ENCODE data around the gene SH2D3A.
"Not testable (repeated sequence)": the region's sequence is repeated elsewhere in the genome, so short reads cannot be mapped to it uniquely, and the experiment has no call there.

SH2D3A gene

GRCh38 chr19:6761053-6761676, 6.1 kb downstream of the SH2D3A start:
- DNase-seq (ENCODE audit: low read depth in 2 of 2): no peak

- DNase-seq (ENCODE audit: low read depth in 2 of 2): no peak
Measured at GRCh38 chr19:6760606-6761005, 6.6 kb downstream of the SH2D3A start.

- DNase-seq (ENCODE audit: low read depth in 2 of 2): no peak
Measured at GRCh38 chr19:6754653-6755463, 12.4 kb downstream of the SH2D3A start.

DNA sequence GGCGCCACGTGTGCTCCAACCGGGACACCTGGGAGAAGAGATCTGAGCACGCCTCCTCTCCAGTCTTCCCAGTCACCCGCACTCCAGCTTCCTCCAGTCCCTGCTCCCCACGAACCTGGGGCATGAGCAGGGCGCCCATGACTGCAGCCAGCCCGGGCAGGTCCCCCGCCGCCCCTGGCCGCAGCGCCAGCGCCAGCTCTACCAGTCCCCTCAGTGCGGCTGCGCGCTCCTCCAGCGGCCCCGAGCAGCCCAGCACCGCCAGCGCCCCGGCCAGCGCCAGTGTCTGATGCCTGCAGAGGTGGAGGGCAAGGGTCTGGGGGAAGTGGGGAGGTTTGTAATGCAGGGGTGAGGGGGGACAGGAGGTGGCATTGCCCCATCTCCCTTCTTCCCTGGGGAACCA, 13.1 kb downstream of the SH2D3A start:
- DNase-seq (ENCODE audit: low read depth in 2 of 2): no peak

DNA sequence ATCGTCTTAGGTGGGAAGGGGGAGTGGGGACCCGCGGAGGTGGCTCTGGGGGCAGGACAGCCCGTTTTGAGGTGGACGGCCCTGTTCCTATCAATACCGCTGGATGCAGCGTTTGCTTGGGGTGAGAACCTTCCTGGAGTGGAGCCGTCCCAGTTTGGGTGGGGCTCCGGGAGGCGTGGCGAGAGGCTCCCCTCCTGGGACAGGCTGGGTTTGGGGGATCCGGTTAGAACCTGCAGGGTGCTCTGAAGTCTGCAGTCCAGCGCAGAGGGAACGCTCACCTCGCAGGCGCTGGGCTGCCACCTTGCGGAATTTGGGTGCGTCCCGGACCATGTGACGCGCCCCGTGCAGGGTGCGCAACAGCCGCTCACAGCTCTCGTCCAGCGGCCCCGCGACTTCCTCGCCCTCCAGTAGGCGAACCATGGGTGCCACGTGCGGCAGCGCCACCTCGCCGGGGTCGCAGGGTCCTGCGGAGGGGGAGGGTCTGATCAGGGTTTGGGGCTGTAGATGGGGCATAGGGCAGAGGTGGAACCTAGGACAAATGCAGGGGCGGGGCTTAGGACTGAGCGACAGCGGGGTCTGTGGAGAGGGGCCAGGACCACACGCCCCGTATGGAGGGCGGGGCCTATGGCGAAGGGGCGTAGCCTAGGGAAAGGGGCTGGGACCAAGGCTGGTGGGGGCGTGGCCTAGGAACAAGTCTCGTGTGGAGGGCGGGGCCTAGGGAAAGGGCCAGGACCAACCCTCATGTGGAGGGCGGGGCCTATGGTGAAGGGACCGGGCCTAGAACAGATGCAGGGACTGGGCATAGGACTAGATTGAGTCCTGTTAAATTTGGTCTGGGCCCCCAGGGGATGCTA, 13.8 kb downstream of the SH2D3A start:
- DNase-seq (ENCODE audit: low read depth in 2 of 2): peak; percentile 50 to 55

DNA sequence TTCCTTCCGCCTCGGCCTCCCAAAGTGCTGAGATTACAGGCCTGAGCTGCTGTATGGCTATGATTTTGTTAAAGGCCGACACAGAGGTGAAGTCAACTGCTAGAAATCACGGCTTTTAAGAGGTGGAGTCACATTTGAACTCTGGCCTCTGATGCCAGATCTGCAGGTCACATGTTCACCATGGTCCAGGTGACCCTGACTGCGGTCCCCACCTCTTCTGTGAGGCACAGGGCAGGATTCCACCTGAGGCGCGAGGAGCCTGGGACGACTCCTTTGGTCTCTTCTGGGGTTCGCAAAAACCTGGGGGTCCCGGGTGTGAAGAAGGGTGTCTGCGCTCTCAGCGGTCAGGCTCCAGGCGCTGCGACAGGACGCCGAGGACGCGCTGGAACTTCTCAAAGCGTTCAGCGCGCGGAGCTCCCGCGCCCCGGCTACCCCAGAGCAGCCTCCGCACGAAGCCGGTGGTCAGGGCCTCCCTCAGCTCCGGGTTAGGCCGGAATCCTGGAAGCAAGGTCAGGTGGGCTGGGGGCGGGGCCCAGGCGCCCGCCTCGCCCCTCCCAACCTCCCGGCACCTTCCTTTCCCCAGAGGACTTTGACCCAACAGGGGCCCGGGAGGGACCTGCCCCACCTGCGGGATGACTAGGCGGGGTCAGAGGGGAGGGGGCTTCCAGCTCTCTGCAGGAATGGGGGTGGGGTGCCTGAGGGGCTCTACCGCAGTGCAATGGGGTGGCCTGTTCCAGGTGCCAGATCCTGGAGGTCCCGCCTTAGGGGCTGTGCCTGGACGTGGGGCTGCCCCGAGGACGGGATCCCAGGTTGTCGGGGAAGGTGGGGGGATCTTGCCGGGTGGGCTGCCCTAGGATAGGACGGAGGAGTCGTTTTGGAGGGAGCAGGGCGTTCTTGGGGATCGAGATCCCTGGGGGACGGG, 14.7 kb downstream of the SH2D3A start:
- no peak for DNase-seq (ENCODE audit: low read depth in 2 of 2)

GRCh38 chr19:6751189-6751588, 16.0 kb downstream of the SH2D3A start:
- no peak for DNase-seq (ENCODE audit: low read depth in 2 of 2)

DNA sequence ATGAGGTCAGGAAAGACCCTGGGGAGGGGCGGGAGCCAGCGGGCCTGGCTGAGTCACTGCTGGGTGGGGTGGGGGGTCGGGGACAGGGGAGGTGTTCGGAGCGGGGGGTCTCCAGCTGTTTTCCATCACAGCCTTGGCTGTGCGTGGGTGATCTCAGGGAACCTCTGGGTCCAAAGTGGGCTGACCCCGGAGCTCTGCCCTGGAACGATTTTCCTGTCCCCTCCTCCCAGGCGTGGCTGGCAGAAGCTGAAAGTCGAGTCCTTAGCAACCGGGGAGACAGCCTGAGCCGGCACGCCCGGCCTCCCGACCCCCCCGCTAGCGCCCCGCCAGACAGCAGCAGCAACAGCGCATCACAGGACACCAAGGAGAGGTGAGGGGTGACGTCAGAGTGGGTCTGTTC, 17.2 kb downstream of the SH2D3A start:
- no peak for DNase-seq (ENCODE audit: low read depth in 2 of 2)

DNA sequence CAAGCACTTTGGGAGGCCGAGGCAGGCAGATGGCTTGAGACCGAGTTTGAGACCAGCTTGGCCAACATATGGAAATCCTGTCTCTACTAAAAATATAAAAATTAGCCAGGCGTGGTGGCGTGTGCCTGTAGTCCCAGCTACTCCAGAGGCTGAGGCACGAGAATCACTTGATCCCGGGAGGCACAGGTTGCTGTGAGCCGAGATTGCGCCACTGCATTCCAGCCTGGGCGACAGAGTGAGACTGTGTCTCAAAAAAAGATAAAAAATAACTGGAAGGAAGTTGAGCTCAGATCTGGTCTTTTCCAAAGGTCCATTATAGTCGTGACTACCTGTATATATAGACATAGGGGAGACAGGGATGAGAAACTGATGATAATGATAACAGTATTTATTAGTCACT, 18.7 kb downstream of the SH2D3A start:
- not testable (repeated sequence) for DNase-seq (ENCODE audit: low read depth in 2 of 2)

DNA sequence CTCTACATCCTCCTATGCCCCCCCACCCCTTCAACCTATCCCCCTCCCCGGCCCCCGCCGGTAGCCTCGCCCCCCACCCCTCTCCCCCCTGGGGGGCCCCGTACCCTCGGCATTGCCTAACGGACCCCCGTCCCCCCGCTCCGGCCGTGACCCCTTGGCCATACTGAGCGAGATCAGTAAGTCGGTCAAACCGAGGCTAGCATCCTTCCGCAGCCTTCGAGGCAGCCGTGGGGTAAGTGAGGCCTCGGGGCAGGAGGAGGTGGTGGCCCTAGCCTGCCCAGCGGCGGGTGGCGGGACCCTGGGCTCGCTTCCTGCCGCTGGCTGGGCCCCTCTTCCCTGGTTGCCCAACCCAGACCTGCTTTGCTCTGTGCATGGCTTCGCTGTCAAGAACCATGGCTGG, 21.3 kb downstream of the SH2D3A start:
- no peak for DNase-seq (ENCODE audit: low read depth in 2 of 2)

DNA sequence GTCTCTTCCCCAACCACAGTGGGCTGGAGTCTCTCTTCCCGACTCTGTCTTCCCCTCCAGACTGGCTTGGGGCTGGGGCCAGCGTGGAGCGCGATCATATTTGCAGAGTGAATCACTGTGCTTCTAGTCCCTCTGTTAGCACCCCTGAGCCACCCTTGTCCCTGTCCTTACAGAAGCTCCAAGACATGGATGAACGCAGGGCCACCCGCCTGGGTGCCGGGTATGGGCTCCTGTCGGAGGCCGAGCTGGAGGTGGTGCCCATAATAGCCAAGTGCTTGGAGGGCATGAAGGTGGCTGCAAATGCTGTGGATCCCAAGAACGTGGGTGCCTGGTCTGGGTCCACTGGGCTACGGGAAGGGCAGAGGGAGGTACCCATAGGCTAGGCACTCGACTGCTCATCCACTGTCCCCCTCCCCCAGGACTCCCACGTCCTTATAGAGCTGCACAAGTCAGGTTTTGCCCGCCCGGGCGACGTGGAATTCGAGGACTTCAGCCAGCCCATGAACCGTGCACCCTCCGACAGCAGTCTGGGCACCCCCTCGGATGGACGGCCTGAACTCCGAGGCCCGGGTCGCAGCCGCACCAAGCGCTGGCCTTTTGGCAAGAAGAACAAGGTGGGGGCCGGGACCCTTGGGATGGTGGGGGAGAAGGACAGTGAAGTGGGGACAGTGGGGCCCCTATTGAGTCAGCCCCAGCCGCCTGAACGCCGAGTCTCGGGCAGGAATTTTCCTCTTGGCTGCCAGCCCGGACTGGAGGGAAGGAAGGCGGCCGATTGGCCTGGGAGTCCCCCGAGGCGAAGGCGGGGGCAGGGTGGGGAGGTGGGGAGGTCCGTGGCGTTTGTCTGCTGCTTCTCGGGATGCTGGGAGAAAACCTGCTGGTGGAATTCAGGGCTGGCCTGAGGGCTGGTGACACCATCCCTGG, 22.6 kb downstream of the SH2D3A start:
- no peak for DNase-seq (ENCODE audit: low read depth in 2 of 2)

DNA sequence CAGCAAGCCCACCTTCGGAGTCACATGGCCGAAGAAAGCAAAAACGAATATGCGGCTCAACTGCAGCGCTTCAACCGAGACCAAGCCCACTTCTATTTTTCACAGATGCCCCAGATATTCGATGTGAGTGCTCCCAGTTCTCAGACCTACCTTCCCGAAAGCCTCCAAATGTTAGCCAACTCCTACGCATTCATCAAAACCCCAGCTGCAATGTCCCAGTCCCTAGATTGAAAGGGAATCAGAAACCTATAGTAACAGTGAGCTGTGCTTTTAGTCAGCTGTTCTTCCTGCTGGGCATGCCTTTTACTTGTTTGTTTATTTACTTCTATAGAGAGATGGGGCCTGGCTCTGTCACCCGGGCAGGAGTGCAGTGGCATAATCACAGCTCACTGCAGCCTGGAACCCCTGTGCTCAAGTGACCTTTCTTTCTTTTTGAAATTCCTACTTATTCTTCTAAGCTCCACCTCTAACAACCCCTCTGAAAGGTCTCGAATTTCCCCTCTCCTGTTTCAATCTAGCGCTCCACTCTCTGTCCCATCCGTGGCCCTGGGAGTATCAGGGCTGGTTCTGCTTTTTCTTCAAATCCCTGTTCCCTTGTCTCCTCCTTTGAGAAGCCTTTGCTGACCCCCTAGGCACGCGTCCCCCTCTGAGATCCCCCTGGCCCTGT, 23.4 kb downstream of the SH2D3A start:
- no peak for DNase-seq (ENCODE audit: low read depth in 2 of 2)

DNA sequence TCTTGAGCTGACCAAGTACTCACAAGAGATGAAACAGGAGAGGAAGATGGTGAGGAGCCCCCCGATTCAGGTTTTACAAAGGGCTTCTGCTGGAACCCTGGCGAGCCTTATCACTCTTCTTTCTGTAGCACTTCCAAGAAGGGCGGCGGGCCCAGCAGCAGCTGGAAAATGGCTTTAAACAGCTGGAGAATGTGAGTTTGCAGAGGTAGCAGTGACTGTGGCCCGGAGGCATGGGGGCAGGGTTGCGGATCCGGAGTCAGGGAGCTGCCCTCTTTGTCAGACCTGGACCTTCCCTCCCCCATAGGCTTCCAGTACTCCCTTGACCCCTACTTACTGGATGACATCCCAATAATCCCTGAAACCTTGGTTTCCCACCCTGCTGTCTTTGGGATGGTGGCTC, 24.2 kb downstream of the SH2D3A start:
- DNase-seq (ENCODE audit: low read depth in 2 of 2): no peak

DNA sequence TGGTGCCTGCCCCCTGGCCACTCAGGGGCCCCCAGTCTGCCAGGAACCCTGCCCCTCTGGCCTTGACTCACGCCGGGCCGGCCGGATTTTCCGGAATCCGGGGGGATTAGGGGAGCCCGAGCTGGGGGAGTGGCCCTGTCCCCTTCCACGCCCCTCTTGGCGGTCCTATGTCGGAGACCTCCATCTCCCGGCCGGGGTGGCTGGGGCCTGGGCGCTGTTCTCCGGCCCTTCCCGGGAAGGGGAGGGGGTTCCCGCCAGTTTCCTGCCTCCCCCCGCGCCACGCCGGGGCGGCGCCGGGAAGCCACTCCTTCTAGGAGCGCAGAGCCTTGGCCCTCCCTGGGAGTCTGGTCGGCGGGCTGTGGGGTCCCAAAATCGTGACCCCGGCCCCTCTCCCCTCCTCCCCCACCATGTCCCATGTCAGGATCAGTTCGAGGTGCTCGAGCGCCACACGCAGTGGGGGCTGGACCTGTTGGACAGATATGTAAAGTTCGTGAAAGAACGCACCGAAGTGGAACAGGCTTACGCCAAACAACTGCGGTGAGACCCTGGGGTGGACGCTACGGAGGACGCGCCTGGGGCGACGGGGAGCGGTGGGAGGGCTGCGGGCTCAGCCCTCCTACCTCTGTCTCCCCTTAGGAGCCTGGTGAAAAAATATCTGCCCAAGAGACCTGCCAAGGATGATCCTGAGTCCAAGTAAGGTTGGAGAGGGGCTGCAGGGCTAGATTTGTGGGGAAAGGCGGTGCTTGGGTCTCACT, 26.5 kb downstream of the SH2D3A start:
- no peak for DNase-seq (ENCODE audit: low read depth in 2 of 2)

DNA sequence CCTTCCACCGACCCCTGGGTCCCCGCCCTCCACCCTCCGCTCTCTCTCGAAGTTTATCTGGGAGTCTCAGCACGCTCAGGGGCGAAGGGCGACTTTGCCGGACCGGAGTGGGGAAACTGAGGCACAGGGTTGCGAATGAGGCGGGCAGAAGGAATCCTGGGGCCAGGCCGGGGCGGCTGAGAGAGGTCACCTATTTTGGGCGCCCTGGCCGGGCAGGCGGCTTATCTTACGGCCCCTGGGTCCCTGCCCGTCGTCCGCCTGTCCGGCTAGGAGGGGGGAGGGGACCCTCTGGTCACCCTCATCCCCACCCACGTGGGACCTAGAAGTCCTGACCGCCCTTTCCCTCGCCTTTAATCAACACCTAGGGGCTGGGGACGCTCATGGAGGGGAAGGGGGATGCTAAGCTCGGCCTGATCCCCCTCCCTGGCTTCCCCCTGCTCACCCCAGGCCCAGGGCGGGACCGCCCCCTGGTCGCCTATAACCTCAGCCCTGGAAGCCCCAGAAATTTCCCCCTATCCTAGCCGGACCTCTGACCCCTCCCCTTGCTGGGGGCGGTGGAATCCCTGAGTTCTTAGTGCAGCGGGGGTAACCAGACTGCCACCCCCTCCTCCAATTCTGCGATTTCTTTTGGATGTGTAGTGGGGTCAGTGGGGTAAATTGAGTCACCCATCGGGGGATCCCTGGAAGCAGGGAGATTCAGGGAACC, 27.2 kb downstream of the SH2D3A start:
- DNase-seq (ENCODE audit: low read depth in 2 of 2): no peak

GRCh38 chr19:6739390-6739882, 27.8 kb downstream of the SH2D3A start, which contains the start of gene TRIP10:
TRIP10 (plus strand) TSS chr19:6739680; CDS start chr19:6739762, 82 bp downstream.
- peak; percentile 61 to 78 for DNase-seq (ENCODE audit: low read depth in 2 of 2)

DNA sequence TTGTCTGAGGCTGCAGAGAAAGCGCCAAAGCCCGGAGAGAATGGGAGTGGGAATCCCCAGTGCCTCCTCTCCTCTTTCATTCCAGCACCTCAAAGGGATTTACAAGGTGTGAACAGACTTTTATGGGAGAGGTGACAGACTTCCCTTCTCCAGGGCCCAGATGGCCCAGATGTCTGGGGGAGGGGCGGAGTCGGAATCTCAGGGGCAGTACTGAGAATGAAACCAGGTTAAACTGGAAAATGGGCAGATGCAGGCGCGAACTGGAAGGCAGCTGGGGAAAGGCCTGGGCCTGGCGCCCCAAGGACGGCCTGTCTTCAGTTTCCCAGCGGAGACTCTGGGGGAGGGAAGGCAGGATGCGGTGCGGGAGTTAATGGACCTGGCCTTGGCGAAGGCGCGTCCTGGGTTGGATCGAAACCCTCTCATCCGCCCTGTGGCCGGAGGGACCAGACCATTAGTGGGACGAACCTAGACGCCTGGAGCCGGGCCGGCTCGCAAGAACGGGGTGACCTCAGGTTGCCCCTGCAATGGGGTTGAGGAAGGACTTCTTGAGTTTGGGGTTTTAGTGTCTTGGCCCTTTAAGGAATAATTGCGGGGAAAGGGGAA, 28.3 kb downstream of the SH2D3A start:
- DNase-seq (ENCODE audit: low read depth in 2 of 2): no peak
